GM19043 (cell line): Measurements from ENCODE around the gene TLCD1.

Source experiments
- ATAC-seq: cut with Tn5 transposase; IDR thresholded peaks from one replicate; pipeline ENCODE4 v1.9.1; 2021; ENCODE audit warnings: low read depth; ENCODE audit not compliant: unreplicated experiment

The TLCD1 gene

DNA sequence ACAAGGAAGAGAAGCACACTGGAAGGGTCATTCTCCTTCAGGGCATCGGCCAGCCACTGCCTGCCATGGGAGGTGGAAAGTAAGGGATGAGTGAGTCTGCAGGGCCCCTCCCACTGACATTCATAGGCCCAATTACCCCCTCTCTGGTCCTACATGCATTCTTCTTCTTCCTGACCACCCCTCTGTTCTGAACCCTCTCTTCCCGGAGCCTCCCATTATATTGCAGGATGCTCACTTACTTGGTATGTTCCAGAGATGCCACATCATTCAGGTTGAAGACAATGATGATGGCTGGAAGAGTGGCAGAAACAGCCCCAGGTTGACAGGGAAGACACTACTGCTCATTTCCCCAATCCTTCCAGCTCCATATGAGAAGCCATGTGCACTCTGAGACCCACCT, 10.8 kb downstream of the TLCD1 start:
- ATAC-seq = no peak

DNA sequence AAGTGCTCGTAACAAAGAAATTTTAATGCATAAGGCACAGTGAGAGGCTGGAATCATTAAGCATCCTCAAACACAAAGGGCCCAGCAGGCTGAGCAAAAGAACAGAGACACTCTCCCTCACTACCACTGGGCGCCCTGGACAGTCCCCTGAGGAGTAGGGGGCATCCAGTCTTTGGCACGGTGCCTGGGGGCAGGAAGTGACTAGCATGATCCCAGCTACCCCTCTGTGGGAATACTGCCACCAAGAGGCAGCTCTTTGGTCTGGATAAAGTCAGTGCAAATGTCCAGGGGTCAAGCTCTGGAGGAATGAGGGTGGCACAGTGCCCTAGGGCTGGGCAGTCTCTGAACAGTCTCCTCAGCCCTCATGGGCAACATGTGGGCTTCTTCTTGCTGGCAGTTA, 11.8 kb downstream of the TLCD1 start:
- no peak for ATAC-seq

DNA sequence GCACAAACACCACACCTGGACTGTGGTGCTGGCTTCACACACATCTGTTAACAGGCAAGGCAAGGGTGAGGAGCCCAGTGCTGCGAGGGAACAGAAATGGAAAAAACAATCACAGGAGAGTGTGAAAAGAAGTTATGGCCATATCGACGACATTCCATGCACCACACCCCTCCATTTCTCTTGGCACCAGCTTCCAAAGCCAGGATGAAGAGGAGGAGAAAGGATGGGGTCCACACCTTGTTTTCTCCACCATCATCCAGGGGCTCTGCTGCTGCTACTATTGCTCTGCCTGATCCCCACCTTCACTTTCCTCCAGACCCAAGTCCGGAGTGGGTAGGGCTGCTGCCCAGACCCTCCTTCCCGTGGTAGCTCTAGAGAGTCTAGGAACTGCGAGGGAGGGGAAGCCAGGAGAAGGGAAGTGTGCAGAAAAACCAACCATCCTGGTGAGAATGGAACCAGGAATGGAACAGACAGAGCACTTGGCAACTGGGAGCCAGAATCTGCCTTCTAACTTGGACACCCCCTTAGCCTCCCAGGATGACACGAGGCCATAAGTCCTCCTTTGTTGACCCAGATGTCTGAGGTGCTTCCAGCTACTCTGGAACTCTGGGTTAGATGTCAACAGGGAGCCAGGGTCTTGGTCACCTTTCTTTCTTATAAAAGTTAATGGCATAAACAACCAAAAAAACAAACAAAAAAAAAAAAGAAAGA, 13.2 kb downstream of the TLCD1 start:
- ATAC-seq = no peak

DNA sequence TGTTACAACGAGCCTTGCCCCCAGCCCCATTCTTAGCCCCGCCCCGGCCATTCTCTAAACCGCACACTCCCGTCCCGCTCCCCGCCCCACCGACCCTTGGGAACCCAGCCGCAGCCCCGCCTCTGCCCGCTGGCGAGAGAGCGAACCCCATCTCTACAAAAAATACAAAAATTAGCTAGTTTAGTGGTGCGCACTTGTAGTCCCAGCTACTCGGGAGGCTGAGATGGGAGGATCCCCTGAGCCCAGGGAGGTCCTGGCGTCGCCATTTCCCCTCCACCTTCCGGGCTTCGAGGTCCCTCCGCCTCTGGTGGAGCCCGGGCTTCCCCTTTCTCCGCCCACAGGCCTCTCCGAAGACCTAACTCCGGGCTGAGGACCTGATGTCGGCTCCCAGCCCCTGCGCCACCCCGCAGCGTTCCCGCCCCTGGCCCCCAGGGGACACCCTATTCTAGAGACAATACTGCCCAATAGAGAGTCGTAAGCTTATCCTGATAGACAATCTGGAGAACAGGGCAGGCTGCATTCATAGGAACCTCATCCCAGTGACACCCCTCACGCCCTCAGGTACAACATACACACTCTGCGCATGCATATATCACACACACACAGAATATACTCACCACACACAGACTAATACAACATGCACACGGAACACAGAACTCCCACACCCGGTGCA, 13.9 kb downstream of the TLCD1 start:
- no peak for ATAC-seq

DNA sequence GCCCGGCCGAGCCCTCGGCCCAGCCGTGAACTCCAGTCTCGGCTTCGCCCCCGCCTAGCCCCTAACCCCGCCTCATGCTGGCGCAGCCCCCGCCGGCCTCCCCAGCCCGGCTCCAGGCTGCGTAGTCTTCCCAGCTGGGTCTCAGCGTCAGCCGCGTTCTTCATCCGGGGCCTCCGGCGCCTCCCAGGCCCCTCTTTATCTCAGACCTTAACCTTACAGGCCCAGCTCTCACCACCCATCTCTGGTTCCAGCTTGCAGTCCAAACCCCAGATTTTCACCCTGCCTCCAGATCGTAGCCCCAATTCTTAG, 14.4 kb downstream of the TLCD1 start, which contains the start of gene PROCA1:
Gene PROCA1, minus strand, starts transcription at position 166 of the 309 bp plus-strand sequence. CDS start 228 bp downstream, outside the sequence.
- peak; percentile 17 for ATAC-seq

DNA sequence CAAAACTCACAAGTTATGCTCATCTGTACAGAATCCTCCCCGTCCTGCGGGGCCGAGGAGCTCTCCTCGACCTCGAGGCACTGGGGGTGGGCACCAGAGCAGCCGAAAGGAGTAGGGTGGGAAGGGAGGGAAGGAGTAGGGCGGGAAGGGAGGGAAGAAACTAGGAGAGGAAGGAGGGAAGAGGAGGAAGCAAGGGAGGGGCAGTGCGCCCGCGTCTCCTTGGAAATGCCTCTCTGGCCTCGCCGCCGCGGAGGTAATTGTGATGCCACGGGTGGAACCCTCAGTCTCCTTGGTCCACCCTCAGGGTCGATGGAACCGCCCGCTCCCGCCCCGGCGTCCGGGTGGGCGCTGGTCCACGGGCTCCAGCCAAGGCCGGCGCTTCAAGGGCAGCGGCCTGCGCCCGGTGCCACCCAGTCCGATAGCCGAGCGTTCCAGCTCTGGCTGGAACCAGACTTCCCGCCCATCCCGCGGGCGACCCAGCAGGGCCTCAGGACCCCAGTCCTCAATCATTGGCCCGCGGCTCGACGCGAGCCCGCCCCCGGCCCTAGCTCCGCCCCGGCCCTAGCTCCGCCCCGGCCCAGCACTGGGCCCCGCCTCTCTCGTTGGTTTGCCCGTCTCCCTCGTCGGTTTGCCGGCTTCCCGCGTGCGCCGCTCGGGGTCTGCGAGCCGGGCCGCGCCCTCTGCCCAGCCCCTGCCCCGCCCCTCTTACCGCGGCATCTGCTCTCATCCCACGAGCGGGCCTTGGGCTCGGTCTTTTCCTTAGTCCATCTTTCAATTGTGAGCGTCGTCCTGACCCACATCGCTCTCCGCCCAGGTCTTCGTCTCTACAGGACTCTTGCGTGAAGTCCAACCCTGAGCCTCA, 14.9 kb downstream of the TLCD1 start:
- ATAC-seq = peak; percentile 64

DNA sequence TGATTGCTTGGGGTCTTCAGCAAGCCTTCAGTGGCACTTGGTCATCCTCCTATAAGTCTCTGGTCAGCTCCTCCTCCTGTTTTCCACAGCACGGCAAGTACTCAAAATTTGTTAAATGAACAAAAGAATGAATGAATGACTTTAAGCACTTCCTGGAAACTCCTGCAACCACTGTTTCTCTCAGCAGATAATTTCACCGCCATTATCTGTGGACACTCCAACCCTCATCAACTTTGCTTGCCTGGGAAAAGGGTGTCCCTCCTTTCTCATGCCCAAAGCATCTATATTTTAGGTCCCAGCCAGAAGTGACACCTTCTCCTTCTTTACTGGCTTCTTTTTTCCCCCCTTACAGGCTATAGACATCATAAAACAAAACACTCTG, 18.7 kb downstream of the TLCD1 start:
- ATAC-seq = no peak

DNA sequence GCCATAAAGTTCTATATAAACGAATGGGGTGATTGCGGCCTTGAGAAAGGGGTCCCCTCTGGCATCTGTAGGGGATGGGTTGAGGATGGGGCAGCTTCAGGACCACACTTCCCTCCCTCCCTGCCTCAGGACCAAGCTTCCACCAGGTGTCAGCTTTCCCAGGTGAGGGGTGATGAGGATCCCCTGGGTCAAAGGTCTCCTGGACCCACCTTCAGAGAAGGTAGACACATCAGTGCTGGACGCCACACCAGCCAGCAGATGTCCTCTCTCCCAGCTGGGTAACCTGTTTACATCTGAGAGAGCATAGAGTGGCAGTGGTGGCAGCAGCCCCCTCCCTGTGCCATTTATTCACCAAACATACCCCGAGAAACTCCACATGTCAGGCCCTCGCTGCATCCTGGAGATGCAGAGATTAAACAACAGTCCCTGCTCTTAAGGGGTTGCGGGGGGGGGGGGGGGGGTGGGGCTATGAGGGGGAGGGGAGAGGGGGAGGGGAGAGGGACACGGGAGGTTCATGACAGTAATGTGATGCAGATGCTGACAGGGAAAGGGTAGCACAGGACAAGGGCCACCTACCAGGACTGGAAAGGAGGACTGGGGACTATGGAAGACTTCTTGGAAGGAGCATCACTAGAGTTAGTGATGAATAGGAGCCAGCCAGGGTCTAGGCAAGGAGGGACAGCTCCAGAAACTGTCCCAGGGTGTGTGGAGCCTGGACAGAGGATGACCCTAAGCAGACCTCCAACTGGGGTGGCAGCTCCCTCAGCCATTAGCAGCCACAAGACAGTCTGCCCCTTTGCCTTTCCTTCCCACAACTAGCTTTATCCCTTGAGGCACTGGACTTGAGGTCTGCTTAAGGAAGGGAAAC, 19.3 kb downstream of the TLCD1 start:
- ATAC-seq = no peak

DNA sequence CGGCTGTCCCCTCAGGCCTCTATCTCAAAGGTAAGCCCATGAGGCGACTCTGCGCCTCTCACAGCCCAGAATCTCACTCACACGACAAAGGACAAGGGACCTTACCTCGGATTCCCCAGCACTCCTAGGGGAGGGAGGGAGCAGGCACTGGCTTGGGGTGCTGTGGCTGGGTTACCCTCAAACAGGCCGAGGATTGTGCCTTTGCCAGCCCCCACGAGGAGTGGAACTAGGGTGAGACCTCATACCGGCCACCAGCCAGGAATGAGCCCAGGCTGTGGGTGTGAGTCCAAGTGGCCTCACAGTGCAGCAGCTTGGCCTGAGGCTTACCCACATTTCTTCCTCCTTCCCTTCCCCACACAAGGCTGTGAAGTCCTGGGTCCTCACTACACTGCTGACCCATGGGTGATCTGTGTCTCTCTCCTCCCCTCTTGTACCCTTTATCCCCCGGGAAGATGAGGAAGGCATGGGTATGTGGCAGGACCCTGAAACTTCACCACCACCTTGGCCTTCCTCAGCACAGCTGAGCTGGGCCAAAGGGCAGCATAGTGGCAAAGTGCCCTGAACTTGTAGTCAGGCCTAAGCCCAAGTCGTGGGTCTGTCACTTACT, 20.2 kb downstream of the TLCD1 start:
- no peak for ATAC-seq

DNA sequence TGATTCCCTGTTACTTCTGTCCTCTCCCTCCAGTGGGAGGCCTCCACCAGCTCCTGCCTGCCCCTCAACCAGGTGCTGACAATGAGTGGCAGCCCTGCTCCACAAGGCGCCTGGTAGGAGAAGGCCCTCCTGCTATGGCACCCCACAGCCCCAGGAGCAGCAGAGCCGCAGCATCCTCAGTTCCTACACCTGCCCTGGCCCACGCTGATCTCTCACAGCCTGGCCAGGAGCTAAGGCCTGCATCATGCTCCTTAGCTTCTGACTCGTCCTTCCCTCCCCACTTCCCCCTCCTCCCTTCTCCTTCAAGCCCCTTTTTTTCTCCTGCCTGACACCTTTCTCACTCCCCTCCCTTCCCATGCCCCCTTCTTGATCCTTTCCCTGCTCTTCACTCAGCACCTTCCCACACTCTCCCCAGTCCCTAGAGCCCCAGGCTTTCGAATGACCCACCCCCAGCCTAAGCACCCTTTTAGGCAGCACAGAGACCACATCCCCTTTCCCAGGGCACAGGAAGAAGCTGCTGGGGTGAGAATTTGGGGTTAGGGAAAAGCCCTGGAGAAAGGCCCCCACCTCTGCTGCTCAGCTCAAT, 20.9 kb downstream of the TLCD1 start:
- no peak for ATAC-seq

DNA sequence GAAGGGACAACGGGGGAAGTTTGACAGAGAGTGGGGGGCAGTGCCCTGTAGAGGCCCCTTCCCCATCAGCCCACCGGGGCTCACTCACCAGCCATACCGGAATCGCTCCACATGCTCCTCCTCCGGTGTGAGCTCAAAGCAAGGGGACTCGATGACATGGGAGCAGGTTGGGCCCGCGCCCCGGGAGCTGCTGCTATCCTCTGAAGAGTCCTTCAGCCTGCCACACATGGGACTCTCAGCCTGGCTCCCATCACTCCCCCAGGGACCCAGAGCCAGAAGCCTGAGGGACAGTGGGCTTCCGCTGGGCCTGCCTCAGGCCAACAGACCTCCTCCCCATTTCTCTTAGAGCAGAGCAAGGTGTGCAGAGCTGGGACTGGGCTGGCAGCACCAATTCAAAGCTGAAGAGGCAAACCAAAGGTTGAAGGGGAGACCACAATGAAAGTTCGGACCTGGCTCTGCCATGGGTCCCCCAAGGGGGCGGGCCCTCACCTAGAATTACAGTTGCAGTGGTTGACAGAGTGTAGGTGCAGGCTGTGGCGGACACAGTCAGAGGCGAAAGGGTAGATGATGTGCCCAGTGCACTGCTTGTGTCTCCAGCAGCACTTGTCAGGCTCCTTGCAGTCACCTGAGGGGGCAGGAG, 21.7 kb downstream of the TLCD1 start:
- no peak for ATAC-seq

DNA sequence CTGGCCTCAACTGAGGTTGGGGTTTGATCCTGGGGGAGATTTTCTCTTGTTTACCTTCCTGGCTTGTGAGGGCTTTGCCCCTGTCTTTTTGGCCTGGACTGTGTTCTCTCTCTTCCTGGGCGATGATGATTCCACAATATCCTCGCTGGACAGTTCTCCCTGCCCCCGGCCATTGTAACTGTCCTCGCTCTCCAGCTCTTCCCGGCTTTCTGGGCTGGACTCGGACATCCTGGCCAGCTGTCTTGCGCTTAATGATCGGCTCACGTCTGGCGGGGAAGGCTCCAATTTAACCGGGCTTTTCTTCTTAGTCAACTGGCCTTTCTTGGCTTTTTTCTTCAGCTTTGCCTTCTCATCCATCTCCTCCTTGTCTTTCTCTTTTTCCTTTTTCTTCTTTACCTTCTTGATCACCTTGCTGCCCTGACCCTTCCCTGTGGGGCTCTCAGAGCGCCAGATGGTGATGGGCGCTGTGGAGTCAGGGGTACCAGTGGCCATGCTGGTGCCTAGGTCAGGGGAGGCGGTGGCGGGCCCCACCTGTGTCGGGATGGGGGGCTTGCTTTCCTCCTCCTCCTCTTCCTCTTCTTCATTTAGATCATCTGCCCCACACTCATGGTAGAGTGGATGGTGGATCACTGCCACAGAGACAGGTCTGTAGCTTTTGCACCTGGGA, 22.3 kb downstream of the TLCD1 start:
- ATAC-seq = no peak

DNA sequence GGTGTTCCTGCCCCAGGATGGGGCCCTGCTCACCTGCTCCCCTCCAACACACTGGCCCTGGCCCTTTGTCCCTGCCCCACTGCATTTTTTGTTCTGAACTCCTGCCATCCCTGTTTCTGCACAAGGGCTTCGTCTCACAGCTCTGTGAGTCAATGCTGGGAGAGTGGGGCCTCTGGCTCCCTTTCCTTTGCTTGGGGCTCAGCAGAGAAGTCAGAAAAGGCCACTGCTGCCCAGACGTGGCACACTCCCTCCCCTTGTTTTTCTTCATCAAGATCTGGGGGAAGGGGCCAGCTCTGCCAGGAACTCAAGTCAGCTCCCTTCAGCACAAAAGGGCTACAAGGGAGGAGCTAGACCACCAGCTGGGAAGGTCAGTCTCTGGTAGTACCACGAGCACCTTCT, 23.3 kb downstream of the TLCD1 start:
- ATAC-seq = no peak

DNA sequence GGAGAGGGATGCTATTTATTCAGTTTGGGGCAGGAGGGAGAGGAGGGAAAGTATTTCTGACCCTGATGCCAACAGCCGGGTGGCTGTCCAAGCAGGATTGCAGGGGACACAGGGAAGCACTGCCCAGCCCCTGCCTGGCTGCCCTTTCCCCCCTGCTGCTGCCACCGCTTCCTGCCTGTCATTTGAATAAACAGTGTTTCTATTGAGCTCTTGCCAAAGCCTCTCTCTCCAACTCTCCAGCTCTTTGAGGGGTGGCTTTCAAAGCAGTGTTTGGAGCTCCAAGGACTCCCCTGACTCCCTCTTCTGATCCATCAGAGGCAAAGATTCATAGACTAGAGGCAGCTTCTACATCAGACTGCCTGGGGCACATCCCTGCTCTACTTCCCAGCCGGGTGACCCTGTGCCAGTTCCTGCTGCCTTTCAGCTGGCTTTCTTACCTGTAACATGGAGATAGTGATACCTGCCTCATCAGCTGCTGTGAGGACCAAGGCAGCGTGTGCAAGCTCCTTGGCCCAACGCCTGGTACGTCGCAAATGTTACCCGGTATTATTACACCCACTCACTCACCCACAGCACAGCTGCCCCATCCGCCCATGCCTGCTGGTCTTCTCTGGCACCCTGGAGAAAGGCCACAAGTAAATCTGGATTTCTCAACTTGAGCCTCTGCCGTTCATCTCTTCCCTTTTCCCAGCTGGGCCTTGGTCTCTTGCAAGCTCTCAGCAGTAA, 23.8 kb downstream of the TLCD1 start:
- no peak for ATAC-seq

DNA sequence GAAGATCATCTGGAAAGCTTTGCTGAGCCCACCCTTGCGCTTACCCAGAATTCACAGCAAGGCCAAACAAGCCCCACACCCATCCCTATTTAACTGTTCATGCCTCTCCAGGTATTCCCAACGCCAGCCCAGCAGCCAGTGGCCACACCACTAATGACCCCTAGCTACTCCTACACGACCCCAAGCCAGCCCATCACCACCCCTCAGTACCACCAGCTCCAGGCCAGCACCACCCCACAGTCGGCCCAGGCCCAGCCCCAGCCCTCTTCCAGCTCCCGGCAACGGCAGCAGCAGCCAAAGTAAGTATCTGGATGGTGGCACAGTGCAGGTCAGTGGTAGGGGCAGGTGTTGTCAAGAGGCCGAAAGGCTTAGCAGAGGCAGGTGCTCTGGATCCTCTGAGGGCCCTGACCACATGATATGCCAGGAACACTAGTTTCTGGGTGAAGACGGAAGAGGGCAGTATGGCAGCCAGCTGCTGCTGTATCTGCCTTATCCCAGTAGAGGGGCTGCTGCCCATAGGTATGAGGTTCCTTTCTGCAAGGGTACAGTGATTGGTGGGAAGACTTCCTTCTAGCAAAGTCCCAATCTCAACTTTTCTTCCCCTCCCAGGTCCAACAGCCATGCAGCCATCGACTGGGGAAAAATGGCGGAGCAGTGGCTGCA, 25.1 kb downstream of the TLCD1 start:
- ATAC-seq = no peak

DNA sequence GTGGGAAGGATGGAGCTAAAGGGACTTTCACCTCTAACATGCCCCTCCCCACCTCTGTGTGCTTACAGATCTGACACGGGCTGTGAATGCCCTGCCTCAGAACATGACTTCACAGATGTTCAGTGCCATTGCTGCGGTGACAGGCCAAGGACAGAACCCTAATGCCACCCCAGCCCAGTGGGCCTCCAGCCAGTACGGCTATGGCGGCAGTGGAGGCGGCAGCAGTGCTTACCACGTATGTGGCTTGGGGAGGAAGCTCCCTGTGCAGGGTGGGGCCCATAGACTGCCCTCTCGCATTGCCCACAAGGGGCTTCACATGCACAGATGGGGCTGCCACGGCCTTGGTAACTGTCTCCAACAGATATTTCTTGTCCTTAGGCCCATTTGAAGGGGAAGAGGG, 25.8 kb downstream of the TLCD1 start:
- no peak for ATAC-seq

DNA sequence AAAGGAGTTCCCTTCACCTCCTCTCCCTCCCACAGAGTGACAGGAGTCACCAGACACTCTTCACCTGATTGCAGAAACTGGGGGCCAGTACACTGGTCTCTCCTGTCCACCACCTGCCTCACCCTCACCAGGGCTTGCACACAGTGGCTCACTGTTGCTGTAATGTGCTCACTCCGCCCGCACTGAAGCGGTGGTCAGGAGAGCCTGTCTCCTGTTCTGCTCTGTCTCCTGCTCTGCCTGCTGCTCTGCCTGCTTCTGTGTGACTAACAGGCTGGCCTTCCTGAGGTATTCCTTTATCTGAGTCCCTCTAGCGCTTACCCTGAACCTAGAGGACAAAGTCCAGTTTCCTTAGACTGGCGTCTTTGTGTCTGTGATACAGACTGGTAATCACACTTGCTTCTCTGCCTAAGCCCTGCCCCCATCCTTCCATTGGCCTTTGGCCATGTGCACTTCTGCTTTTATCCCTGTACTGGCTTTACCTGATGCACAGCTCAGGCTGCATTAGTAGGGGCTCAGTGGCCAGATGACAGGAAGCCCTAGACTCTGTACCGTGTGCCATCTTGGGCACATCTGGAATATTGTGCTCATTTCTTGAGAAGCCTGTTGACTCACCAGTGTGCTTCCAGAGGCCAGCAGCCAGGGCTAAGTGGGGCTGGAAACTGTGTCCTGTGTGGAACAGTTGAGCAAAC, 27.6 kb downstream of the TLCD1 start:
- no peak for ATAC-seq
